Liver (tissue), 9 donors: ENCODE data around the gene LRIT1. TPM values are rescaled to one million over a fixed set of nuclear protein-coding genes. Genes with fewer than 3 reads are reported as not detected.

Experiments used
- DNase-seq: peaks from one replicate; pipeline ENCODE4 v3.0.0-alpha.2; 2017; ENCODE audit warnings: low spot score
- H3K27ac ChIP-seq, 2 donors: one replicate each; pipeline ENCODE4 v1.7.0; 2013; ENCODE audit warnings: inconsistent platforms in 2 of 2, low read length in 2 of 2, control low read depth in 1 of 2, low read depth in 1 of 2, mild to moderate bottlenecking in 1 of 2
- H3K27me3 ChIP-seq, 4 donors: one replicate each; pipeline versions ENCODE4 v1.6.1 to v1.7.0; 2013; ENCODE audit warnings: low read length in 3 of 4, inconsistent platforms in 1 of 4, mild to moderate bottlenecking in 1 of 4, moderate library complexity in 1 of 4; ENCODE audit not compliant: control insufficient read depth in 4 of 4, insufficient read depth in 4 of 4
- H3K36me3 ChIP-seq, 4 donors: one replicate each; pipeline versions ENCODE4 v1.6.1 to v1.7.0; 2013; ENCODE audit warnings: low read length in 3 of 4, mild to moderate bottlenecking in 3 of 4, low read depth in 1 of 4, moderate library complexity in 1 of 4; ENCODE audit not compliant: control insufficient read depth in 4 of 4, insufficient read depth in 3 of 4
- H3K4me1 ChIP-seq, 4 donors: one replicate each; pipeline versions ENCODE4 v1.6.1 to v1.7.0; 2013; ENCODE audit warnings: low read length in 3 of 4, mild to moderate bottlenecking in 3 of 4, moderate library complexity in 1 of 4; ENCODE audit not compliant: control insufficient read depth in 4 of 4, insufficient read depth in 4 of 4
- H3K4me3 ChIP-seq, 3 donors: one replicate each; pipeline versions ENCODE4 v1.6.1 to v1.7.0; 2013; ENCODE audit warnings: low read length in 3 of 3, control low read depth in 1 of 3, low read depth in 1 of 3, mild to moderate bottlenecking in 1 of 3
- H3K9ac ChIP-seq, 2 donors: one replicate each; pipeline ENCODE4 v1.7.0; 2013; ENCODE audit warnings: low read length in 2 of 2, mild to moderate bottlenecking in 2 of 2, moderate library complexity in 2 of 2, control low read depth in 1 of 2, low read depth in 1 of 2
- H3K9me3 ChIP-seq, 4 donors: one replicate each; pipeline versions ENCODE4 v1.6.1 to v1.7.0; 2013; ENCODE audit warnings: low read length in 3 of 4; ENCODE audit not compliant: control insufficient read depth in 4 of 4
- ATF3 ChIP-seq: IDR thresholded peaks from 2 replicates; pipeline ENCODE4 v1.6.1; 2016; ENCODE audit warnings: antibody characterized with exemption
- CTCF ChIP-seq: fragments of 150-350 bp; IDR thresholded peaks from 2 replicates; pipeline ENCODE4 v1.5.1; 2017; ENCODE audit warnings: improper control_type of control experiment, low read depth, low read length; ENCODE audit not compliant: missing input control
- EGR1 ChIP-seq, 2 donors: IDR thresholded peaks; 2 replicates each; pipeline ENCODE4 v1.6.1; 2016 to 2018; ENCODE audit warnings: antibody characterized with exemption in 2 of 2, low read depth in 2 of 2
- FOXA1 ChIP-seq: IDR thresholded peaks from 2 replicates; pipeline ENCODE4 v1.6.1; 2016; ENCODE audit warnings: antibody characterized with exemption
- FOXA2 ChIP-seq: IDR thresholded peaks from 2 replicates; pipeline ENCODE4 v1.6.1; 2016; ENCODE audit warnings: antibody characterized with exemption
- GABPA ChIP-seq, 2 donors: IDR thresholded peaks in 1 of 2; conservative IDR thresholded peaks in 1 of 2; 2 replicates each; pipeline ENCODE4 v1.6.1; 2016; ENCODE audit warnings: antibody characterized with exemption in 2 of 2, mild to moderate bottlenecking in 1 of 2, moderate library complexity in 1 of 2
- HNF4A ChIP-seq, 2 donors: conservative IDR thresholded peaks; 2 replicates each; pipeline ENCODE4 v1.6.1; 2016; ENCODE audit warnings: antibody characterized with exemption in 2 of 2, mild to moderate bottlenecking in 2 of 2
- HNF4G ChIP-seq: IDR thresholded peaks from 2 replicates; pipeline ENCODE4 v1.6.1; 2016; ENCODE audit warnings: antibody characterized with exemption
- JUND ChIP-seq, 2 donors: IDR thresholded peaks; 2 replicates each; pipeline ENCODE4 v1.6.1; 2016; ENCODE audit warnings: antibody characterized with exemption in 2 of 2
- MAX ChIP-seq: IDR thresholded peaks from 2 replicates; pipeline ENCODE4 v1.6.1; 2016; ENCODE audit warnings: antibody characterized with exemption
- NR2F2 ChIP-seq: IDR thresholded peaks from 2 replicates; pipeline ENCODE4 v1.6.1; 2016; ENCODE audit warnings: antibody characterized with exemption
- RAD21 ChIP-seq, 2 donors: IDR thresholded peaks; 2 replicates each; pipeline ENCODE4 v1.6.1; 2016; ENCODE audit warnings: antibody characterized with exemption in 2 of 2, mild to moderate bottlenecking in 2 of 2
- RXRA ChIP-seq, 2 donors: IDR thresholded peaks; 2 replicates each; pipeline ENCODE4 v1.6.1; 2017 to 2018; ENCODE audit warnings: antibody characterized with exemption in 2 of 2, mild to moderate bottlenecking in 1 of 2
- SP1 ChIP-seq: IDR thresholded peaks from 2 replicates; pipeline ENCODE4 v1.6.1; 2018; ENCODE audit warnings: antibody characterized with exemption, mild to moderate bottlenecking
- TAF1 ChIP-seq: conservative IDR thresholded peaks from 2 replicates; pipeline ENCODE4 v1.6.1; 2016; ENCODE audit warnings: antibody characterized with exemption, mild to moderate bottlenecking
- YY1 ChIP-seq: IDR thresholded peaks from 2 replicates; pipeline ENCODE4 v1.6.1; 2016; ENCODE audit warnings: antibody characterized with exemption, mild to moderate bottlenecking
- WGBS: extraction: QIAGEN DNeasy Blood & Tissue Kit; methylation state at CpG from one replicate; pipeline ENCODE4 v1.1.7; 2013; 5-methylcytosine and 5-hydroxymethylcytosine counted together
- polyA plus RNA-seq, 2 donors: library from polyadenylated mRNA; stranded (reverse) in 1 of 2; unstranded in 1 of 2; fragments of 200-250 nt in 1 of 2; fragments of >200 nt in 1 of 2; fragmentation: Nextera tagmentation in 1 of 2; extraction: Ambion mirVana in 1 of 2; gene quantifications; one replicate each; pipeline versions ENCODE4 v1.2.1 to v1.2.3, GENCODE V29; 2013 to 2015
- total RNA-seq, 2 donors: library from RNA; depleted of rRNA; stranded (reverse); fragments of >200 nt; gene quantifications; one replicate each; pipeline ENCODE4 v1.2.3, GENCODE V29; 2014
- TF ChIP-seq, protein P1 (sequence below): IDR thresholded peaks from 2 replicates; pipeline ENCODE4 v1.6.1; 2016; ENCODE audit warnings: antibody characterized with exemption, mild to moderate bottlenecking
- TF ChIP-seq, protein P2 (sequence below): IDR thresholded peaks from 2 replicates; pipeline ENCODE4 v1.6.1; 2016; ENCODE audit warnings: antibody characterized with exemption
- donor health status: healthy.
- donor health status: healthy.
- donor health status: healthy.
- donor health status: healthy.
- donor health status: healthy.

The LRIT1 gene
- total and polyA plus RNA-seq, 4 donors, result not detected

DNA sequence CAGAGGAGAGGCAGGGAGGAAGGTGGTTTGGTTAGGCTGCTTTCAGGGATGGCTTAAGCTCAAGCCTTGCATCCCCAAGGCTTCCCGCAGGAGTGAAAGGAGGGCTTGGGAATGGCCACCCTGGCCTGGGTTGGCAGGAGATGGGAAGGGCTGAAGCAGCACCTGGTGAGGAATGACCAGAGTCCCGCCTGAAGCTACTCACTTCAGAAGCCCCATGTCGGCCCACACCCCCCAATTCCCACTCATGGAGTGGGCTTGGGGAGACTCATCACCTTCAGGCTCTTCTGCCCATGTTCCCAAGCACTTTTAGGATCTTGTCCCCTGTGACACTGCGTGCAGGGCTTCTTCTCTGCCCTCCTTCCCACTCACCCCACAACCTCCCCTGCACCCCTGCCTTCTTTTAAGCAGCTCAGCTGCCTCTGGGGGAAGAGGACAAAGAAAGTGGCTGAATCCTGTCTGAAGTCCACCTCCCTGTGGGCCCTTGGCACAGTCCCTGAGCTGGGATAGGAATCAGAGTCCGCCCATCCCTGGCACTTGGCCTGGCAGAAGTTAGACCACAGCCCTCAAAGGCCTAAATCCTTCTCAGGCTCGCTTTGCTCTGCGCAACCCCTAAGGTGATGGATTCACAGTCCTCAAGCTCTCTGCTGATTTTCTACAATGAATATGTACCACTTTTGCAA lies 20.0 kb upstream of the LRIT1 start (continued):
- no peak for TF ChIP-seq TAF1
- no peak for TF ChIP-seq FOXA2

- WGBS, result 88% methylated on average over 7 of the region's 7 CpGs
- Histone ChIP-seq H3K4me1 (peaks cover 0 to 3% (median 0%) of the 10 kb centered on the region in 4 donors), H3K36me3 (no peaks in the 10 kb centered on the region), H3K27me3 (no peaks in the 10 kb centered on the region), H3K9ac (no peak overlapping the region), H3K27ac (no peak overlapping the region), H3K4me3 (no peak overlapping the region), H3K9me3 (no peaks in the 10 kb centered on the region)
- no peak for DNase-seq
- TF ChIP-seq TAF1 (no peak), JUND (IDR thresholded peaks at IDR 0.05) (no peak), FOXA1 (no peak), MAX (no peak), FOXA2 (no peak), CTCF (no peak), EGR1 (IDR thresholded peaks at IDR 0.05; ENCODE audit: low read depth in 2 of 2) (no peak), RAD21 (IDR thresholded peaks at IDR 0.05) (no peak), HNF4A (conservative IDR thresholded peaks at IDR 0.05) (no peak), NR2F2 (no peak), ATF3 (no peak), HNF4G (no peak), YY1 (no peak), SP1 (no peak), RXRA (IDR thresholded peaks at IDR 0.05) (no peak), GABPA (IDR thresholded peaks at IDR 0.05 in 1 of 2, conservative IDR thresholded peaks at IDR 0.05 in 1 of 2) (no peak)
- TF ChIP-seq, protein P1, sequence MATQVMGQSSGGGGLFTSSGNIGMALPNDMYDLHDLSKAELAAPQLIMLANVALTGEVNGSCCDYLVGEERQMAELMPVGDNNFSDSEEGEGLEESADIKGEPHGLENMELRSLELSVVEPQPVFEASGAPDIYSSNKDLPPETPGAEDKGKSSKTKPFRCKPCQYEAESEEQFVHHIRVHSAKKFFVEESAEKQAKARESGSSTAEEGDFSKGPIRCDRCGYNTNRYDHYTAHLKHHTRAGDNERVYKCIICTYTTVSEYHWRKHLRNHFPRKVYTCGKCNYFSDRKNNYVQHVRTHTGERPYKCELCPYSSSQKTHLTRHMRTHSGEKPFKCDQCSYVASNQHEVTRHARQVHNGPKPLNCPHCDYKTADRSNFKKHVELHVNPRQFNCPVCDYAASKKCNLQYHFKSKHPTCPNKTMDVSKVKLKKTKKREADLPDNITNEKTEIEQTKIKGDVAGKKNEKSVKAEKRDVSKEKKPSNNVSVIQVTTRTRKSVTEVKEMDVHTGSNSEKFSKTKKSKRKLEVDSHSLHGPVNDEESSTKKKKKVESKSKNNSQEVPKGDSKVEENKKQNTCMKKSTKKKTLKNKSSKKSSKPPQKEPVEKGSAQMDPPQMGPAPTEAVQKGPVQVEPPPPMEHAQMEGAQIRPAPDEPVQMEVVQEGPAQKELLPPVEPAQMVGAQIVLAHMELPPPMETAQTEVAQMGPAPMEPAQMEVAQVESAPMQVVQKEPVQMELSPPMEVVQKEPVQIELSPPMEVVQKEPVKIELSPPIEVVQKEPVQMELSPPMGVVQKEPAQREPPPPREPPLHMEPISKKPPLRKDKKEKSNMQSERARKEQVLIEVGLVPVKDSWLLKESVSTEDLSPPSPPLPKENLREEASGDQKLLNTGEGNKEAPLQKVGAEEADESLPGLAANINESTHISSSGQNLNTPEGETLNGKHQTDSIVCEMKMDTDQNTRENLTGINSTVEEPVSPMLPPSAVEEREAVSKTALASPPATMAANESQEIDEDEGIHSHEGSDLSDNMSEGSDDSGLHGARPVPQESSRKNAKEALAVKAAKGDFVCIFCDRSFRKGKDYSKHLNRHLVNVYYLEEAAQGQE, result no peak
- TF ChIP-seq, protein P2, sequence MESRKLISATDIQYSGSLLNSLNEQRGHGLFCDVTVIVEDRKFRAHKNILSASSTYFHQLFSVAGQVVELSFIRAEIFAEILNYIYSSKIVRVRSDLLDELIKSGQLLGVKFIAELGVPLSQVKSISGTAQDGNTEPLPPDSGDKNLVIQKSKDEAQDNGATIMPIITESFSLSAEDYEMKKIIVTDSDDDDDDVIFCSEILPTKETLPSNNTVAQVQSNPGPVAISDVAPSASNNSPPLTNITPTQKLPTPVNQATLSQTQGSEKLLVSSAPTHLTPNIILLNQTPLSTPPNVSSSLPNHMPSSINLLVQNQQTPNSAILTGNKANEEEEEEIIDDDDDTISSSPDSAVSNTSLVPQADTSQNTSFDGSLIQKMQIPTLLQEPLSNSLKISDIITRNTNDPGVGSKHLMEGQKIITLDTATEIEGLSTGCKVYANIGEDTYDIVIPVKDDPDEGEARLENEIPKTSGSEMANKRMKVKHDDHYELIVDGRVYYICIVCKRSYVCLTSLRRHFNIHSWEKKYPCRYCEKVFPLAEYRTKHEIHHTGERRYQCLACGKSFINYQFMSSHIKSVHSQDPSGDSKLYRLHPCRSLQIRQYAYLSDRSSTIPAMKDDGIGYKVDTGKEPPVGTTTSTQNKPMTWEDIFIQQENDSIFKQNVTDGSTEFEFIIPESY, result no peak
Observed at GRCh38 chr10:84258034-84258695, 16.8 kb upstream of the LRIT1 start.
